ENCODE data around the gene FAM171A1.
"Not testable (repeated sequence)": the region's sequence is repeated elsewhere in the genome, so short reads cannot be mapped to it uniquely, and the experiment has no call there.

Gene FAM171A1

GRCh38 chr10:15310776-15311568 lies 60.1 kb downstream of the FAM171A1 start:
- DNase-seq, result peak; percentile 14 to 55
- no peak for TF ChIP-seq GATA1 (IDR thresholded peaks at IDR 0.05; ENCODE audit: low read depth, low read length)
- TF ChIP-seq POLR2A (IDR thresholded peaks at IDR 0.05; ENCODE audit: low read length), result no peak

GRCh38 chr10:15309221-15309620 lies 61.9 kb downstream of the FAM171A1 start:
- TF ChIP-seq POLR2A (IDR thresholded peaks at IDR 0.05; ENCODE audit: low read length) (no peak), GATA1 (IDR thresholded peaks at IDR 0.05; ENCODE audit: low read depth, low read length) (no peak)

DNA sequence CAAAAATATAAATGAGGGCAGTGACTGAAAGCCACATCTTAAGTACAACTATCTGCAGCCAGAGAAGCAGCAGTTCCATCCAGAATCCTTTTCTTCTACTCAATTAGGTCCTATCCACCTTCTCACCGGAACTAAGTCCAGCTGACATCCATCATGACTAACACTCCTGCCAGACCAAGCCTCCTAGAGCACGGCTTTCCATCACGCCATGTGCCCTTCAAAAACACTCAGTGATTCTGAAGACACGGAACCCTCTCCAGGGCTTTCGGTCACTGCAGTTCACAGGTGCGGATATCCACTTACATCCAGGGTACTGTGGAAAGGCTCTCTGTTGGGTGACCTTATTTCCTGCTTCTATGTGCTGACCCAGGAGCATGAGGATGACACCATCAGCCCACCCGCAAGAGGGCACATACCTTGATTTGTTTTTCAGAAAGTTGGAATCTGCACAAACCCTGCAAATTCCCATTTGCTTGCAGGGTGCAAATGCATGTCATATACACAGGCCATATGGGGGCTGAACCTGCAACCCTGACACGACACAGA lies 64.3 kb downstream of the FAM171A1 start:
- no peak for TF ChIP-seq GATA1 (IDR thresholded peaks at IDR 0.05; ENCODE audit: low read depth, low read length)
- no peak for TF ChIP-seq POLR2A (IDR thresholded peaks at IDR 0.05; ENCODE audit: low read length)
- no peak for DNase-seq

More at GRCh38 chr10:15309221-15309620, 61.9 kb downstream of the FAM171A1 start:
- DNase-seq, result no peak

DNA sequence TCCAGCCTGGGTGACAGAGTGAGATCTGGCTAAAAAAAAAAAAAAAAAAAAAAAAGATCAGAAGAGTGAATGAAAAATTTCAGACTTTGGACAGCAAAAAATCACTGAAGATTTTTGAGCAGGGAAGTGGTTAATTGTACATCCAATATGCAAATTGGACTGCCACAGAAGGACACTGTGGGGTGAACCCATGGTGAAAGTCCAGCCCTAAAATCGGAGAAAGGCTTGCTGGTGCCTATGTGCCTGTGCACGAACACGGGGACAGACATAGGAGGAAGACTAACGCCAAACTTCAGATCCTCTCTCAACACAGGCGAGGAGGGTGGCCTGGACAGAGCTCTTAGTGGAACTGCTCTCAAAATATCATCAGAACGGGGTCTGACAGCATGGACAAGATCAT lies 65.5 kb downstream of the FAM171A1 start:
- no peak for DNase-seq
- no peak for TF ChIP-seq POLR2A (IDR thresholded peaks at IDR 0.05; ENCODE audit: low read length)
- TF ChIP-seq GATA1 (IDR thresholded peaks at IDR 0.05; ENCODE audit: low read depth, low read length), result no peak

GRCh38 chr10:15305161-15305560 lies 65.9 kb downstream of the FAM171A1 start:
- TF ChIP-seq POLR2A (IDR thresholded peaks at IDR 0.05; ENCODE audit: low read length) (no peak), GATA1 (IDR thresholded peaks at IDR 0.05; ENCODE audit: low read depth, low read length) (no peak)

DNA sequence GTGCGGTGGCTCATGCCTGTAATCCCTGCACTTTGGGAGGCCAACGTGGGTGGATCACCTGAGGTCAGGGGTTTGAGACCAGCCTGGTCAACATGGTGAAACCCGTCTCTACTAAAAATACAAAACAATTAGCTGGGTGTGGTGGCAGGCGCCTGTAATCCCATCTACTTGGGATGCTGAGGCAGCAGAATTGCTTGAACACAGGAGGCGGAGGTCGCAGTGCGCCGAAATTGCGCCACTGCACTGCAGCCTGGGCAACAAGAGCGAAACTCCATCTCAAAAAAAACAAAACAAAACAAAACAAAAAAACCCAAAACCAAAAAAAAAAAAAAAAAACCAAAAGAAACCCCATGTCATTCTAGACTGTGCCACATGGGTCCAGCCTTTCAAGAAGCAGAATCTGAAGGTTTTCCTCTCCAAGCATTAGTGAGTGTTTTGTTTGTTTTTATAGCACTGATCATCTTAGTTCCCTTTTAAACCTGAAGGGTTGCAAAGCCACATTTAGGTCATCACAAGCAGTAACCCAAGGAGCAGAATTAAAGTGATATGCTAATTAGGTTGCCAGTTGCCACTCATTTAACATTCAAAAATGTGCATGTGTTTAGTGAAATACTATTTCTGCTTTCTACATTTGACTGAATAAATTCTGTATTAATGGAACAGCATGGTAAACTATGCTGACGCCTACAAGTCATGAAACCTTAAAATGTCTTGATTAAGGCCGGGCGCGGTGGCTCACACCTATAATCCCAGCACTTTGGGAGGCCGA lies 68.7 kb downstream of the FAM171A1 start:
- DNase-seq, result not testable (repeated sequence)

More at GRCh38 chr10:15305161-15305560, 65.9 kb downstream of the FAM171A1 start:
- DNase-seq, result no peak

- TF ChIP-seq GATA1 (IDR thresholded peaks at IDR 0.05; ENCODE audit: low read depth, low read length) (no peak), POLR2A (IDR thresholded peaks at IDR 0.05; ENCODE audit: low read length) (no peak)
Observed at GRCh38 chr10:15300697-15301096, 70.4 kb downstream of the FAM171A1 start.

DNA sequence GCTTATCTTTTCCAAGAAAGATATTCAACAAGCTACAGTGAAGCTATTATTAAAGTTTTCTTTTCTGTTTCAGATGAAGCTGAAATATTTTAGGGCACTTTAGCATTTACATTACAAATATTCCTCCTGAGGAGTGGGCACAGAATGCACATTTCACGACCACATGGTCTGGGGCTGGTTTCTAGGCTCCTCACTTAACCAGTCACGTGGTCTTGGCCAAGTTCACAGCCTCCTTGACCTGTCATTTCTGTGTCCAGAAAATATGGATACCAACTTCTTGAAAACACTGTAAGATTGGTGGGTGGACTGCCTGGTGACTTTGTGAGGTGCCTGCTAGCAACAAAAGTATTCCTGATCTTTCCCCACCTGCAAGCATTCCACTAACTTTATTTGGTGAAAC lies 70.9 kb downstream of the FAM171A1 start:
- no peak for TF ChIP-seq GATA1 (IDR thresholded peaks at IDR 0.05; ENCODE audit: low read depth, low read length)
- no peak for TF ChIP-seq POLR2A (IDR thresholded peaks at IDR 0.05; ENCODE audit: low read length)
- no peak for DNase-seq

More at GRCh38 chr10:15300697-15301096, 70.4 kb downstream of the FAM171A1 start:
- DNase-seq, result no peak

GRCh38 chr10:15296701-15297100 lies 74.4 kb downstream of the FAM171A1 start:
- no peak for DNase-seq
- TF ChIP-seq POLR2A (IDR thresholded peaks at IDR 0.05; ENCODE audit: low read length) (no peak), GATA1 (IDR thresholded peaks at IDR 0.05; ENCODE audit: low read depth, low read length) (no peak)

GRCh38 chr10:15295537-15296325 lies 75.4 kb downstream of the FAM171A1 start:
- no peak for TF ChIP-seq GATA1 (IDR thresholded peaks at IDR 0.05; ENCODE audit: low read depth, low read length)
- no peak for TF ChIP-seq POLR2A (IDR thresholded peaks at IDR 0.05; ENCODE audit: low read length)
- DNase-seq, result no peak

- TF ChIP-seq POLR2A (IDR thresholded peaks at IDR 0.05; ENCODE audit: low read length) (no peak), GATA1 (IDR thresholded peaks at IDR 0.05; ENCODE audit: low read depth, low read length) (no peak)
- DNase-seq, result no peak
Observed at GRCh38 chr10:15293862-15294842, 76.9 kb downstream of the FAM171A1 start.

DNA sequence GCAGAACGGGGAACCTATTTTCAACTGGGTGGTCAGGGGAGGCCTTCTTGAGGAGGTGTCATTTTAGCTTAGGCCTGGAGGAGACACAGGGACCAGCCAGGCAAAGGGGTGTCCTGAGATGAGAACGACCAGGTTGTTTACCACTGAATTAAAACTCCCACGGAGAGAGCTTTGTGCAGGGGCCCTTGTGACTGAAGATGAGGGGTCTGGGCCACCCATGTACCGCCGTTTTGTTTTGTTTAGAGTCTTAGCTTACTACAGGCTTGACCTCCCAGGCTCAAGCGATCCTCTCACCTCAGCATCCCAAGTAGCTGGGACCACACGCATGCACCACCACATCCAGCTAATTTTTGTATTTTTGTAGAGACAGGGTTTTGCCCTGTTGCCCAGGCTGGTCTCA lies 80.4 kb downstream of the FAM171A1 start:
- TF ChIP-seq GATA1 (IDR thresholded peaks at IDR 0.05; ENCODE audit: low read depth, low read length), result no peak
- TF ChIP-seq POLR2A (IDR thresholded peaks at IDR 0.05; ENCODE audit: low read length), result no peak

DNA sequence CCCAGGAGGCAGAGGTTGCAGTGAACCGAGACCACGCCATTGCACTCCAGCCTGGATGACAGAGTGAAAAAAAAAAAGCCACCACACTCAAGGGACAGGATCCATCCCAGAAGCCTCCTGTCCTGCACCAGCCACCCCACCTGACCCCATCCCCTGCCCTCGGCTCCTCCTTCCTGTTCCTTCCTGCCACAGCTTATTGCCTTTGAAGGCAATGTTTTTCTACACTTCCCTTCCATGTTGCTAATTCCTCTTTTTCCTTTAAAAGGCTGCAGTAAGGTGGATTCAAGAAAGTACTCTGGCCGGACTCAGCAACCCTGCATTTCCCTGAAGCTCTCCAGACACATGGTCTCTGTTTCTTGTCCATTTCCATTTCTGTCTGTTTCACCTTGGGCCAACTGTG lies 80.9 kb downstream of the FAM171A1 start:
- TF ChIP-seq POLR2A (IDR thresholded peaks at IDR 0.05; ENCODE audit: low read length) (no peak), GATA1 (IDR thresholded peaks at IDR 0.05; ENCODE audit: low read depth, low read length) (no peak)
- DNase-seq, result no peak

More for the DNA sequence above, 80.4 kb downstream of the FAM171A1 start:
- DNase-seq, result no peak

All from erythroblast (primary cell).